ENCODE data around the gene CCM2. TPM values are rescaled to one million over a fixed set of nuclear protein-coding genes. Genes with fewer than 3 reads are reported as not detected.
A peak's percentile ranks its signal among the peaks of the same experiment; 100 is the strongest.

The CCM2 gene
- total RNA-seq, 3 donors from 2014 or later: 32.3 to 45.3 (median 35.4) TPM

DNA sequence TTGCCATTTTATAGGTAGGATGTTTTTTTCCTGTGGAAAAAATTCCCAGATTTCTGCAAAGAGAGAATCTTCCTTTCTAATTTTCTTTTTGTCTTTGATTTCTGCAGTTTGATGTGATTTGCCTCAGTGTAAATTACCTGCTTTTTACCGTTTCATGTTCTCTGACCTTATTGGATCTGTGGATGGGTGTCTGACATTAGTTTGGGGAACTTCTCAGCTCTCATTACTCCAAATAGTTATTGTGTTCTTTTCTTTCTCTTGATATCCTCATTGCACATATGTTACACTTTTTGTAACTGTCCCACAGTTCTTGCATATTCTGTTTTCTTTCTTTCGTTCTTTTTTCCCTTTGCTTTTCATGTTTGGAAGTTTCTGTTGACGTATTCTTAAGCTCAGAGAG, 60.3 kb downstream of the CCM2 start:
- TF ChIP-seq POLR2AphosphoS5 (IDR thresholded peaks at IDR 0.05) (no peak), POLR2A (IDR thresholded peaks at IDR 0.05) (no peak)
- TF ChIP-seq, protein P1, sequence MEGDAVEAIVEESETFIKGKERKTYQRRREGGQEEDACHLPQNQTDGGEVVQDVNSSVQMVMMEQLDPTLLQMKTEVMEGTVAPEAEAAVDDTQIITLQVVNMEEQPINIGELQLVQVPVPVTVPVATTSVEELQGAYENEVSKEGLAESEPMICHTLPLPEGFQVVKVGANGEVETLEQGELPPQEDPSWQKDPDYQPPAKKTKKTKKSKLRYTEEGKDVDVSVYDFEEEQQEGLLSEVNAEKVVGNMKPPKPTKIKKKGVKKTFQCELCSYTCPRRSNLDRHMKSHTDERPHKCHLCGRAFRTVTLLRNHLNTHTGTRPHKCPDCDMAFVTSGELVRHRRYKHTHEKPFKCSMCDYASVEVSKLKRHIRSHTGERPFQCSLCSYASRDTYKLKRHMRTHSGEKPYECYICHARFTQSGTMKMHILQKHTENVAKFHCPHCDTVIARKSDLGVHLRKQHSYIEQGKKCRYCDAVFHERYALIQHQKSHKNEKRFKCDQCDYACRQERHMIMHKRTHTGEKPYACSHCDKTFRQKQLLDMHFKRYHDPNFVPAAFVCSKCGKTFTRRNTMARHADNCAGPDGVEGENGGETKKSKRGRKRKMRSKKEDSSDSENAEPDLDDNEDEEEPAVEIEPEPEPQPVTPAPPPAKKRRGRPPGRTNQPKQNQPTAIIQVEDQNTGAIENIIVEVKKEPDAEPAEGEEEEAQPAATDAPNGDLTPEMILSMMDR (IDR thresholded peaks at IDR 0.05): no peak
- intact Hi-C loops (cut with DNase I; ENCODE audit: low total_unique reads): no loop called here
- H3K27ac ChIP-seq: no peak overlapping the region
- H3K36me3 ChIP-seq: no peaks in the 10 kb centered on the region
- no peaks in the 10 kb centered on the region for H3K4me1 ChIP-seq
- no peak for DNase-seq (ENCODE audit: low spot score in 2 of 2)
- no peaks in the 10 kb centered on the region for H3K27me3 ChIP-seq
- no peaks in the 10 kb centered on the region for H3K9me3 ChIP-seq
- no peak overlapping the region for H3K4me3 ChIP-seq

DNA sequence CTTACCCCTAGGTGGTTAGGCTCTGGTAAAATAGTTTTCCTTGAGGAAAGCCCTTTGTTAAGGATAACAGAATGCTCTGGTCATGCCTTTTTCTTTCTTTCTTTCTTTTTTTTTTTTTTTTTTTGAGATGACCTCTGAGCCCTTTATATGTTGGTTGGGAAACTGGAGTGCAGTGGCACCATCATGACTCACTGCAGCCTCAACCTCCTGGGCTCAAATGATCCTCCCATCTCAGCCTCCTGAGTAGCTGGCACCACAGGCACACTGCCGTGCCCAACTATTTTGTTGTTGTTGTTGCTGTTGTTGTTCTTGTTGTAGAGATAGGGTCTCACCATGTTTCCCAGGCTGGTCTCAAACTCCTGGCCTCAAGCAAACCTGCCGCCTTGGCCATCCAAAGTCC, 61.4 kb downstream of the CCM2 start:
- Histone ChIP-seq H3K36me3 (no peaks in the 10 kb centered on the region), H3K27ac (no peak overlapping the region), H3K4me3 (no peak overlapping the region), H3K9me3 (no peaks in the 10 kb centered on the region), H3K27me3 (no peaks in the 10 kb centered on the region), H3K4me1 (no peaks in the 10 kb centered on the region)
- TF ChIP-seq POLR2AphosphoS5 (IDR thresholded peaks at IDR 0.05): no peak
- TF ChIP-seq, protein P1 (IDR thresholded peaks at IDR 0.05): no peak
- TF ChIP-seq POLR2A (IDR thresholded peaks at IDR 0.05): no peak
- DNase-seq (ENCODE audit: low spot score in 2 of 2): peak in 1 of 2 donors; percentile 30
- intact Hi-C loops (cut with DNase I; ENCODE audit: low total_unique reads): no loop called here

DNA sequence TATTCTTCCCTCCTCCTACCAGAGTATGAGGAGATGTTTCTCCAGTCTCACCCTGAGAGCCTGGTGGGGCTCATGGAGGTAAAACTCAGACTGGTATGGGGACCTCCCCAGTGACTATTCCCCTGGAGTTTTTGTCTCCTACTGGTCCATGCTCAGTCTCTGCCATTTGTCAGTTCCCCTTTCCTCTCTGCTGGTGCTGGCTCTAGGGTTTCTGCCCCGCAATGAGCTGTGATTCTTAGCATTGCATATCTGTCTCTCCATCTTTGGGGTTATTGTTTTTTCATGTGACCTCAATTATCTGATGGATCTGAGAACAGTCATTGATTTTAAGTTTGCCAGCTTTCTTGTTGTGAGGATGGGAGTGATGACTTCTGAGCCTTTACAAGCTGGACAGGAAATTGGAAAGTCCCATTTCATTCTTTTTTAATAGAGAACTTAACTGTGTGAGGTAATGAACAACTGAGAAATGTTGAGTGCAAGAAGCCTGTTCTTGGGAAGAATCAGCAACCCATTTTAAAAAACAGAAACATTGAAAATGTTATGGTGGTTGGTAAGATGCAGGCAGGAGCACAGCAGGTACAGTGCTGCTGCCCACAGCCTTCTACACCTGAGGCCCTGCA, 61.9 kb downstream of the CCM2 start:
- Histone ChIP-seq H3K27me3 (no peaks in the 10 kb centered on the region), H3K9me3 (no peaks in the 10 kb centered on the region), H3K4me3 (no peak overlapping the region), H3K27ac (no peak overlapping the region), H3K36me3 (no peaks in the 10 kb centered on the region), H3K4me1 (no peaks in the 10 kb centered on the region)
- intact Hi-C loops (cut with DNase I; ENCODE audit: low total_unique reads): no loop called here
- DNase-seq (ENCODE audit: low spot score in 2 of 2): peak in 1 of 2 donors; percentile 3
- no peak for TF ChIP-seq POLR2AphosphoS5 (IDR thresholded peaks at IDR 0.05)
- TF ChIP-seq, protein P1 (IDR thresholded peaks at IDR 0.05): no peak
- no peak for TF ChIP-seq POLR2A (IDR thresholded peaks at IDR 0.05)

DNA sequence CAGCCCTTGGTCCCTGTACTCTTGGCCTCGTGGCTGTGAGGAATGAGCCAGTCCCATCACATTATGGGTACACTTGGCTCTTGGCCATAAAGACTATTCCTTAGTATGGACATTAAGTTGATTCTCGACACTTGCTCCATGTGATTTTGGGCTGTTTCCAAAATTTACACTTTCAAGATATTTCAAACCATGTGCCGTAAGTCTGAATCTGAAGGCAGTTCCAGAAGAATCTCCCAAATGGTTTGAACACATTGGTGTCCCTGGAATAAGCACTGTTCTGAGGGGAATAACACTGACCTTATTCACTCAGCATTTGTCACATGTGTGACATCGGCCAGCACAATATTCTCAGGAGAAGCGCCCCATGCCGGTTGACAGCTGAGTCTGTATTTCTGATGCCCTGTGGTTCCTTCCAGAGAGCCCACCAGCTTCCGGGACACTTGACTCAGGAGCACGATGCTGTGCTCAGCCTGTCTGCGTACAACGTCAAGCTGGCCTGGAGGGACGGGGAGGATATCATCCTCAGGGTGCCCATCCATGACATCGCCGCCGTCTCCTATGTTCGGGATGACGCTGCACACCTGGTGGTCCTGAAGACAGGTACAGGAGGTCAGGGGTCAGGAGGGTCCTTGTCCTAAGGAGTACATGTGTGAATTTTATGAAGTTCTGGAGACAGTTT, 64.2 kb downstream of the CCM2 start:
- H3K4me1 ChIP-seq: no peaks in the 10 kb centered on the region
- TF ChIP-seq, protein P1 (IDR thresholded peaks at IDR 0.05): no peak
- no peak for TF ChIP-seq POLR2AphosphoS5 (IDR thresholded peaks at IDR 0.05)
- no peak for TF ChIP-seq POLR2A (IDR thresholded peaks at IDR 0.05)
- no peak overlapping the region for H3K4me3 ChIP-seq
- no peaks in the 10 kb centered on the region for H3K9me3 ChIP-seq
- no peak overlapping the region for H3K27ac ChIP-seq
- H3K36me3 ChIP-seq: no peaks in the 10 kb centered on the region
- intact Hi-C loops (cut with DNase I; ENCODE audit: low total_unique reads): no loop called here
- peak in 1 of 2 donors; percentile 41 for DNase-seq (ENCODE audit: low spot score in 2 of 2)
- no peaks in the 10 kb centered on the region for H3K27me3 ChIP-seq
